Measurements from ENCODE around the gene XRRA1. TPM values are rescaled to one million over a fixed set of nuclear protein-coding genes. Genes with fewer than 3 reads are reported as not detected.
A peak's percentile ranks its signal among the peaks of the same experiment; 100 is the strongest.

Gene XRRA1
- total RNA-seq, 1 experiment from 2014 or later = 56.3 TPM

- no peak overlapping the region for H2AFZ ChIP-seq (ENCODE audit: low read length)
- H3K36me3 ChIP-seq (ENCODE audit: insufficient read depth, low read length) = peaks cover 49% of the 10 kb centered on the region
- no peaks in the 10 kb centered on the region for H3K4me1 ChIP-seq (ENCODE audit: low read length)
- H3K4me3 ChIP-seq (ENCODE audit: low read length) = no peak overlapping the region
- no peak overlapping the region for H3K9ac ChIP-seq (ENCODE audit: low read length)
- peaks cover 6% of the 10 kb centered on the region; the same call in 1 of the 2 replicates for H3K9me3 ChIP-seq (ENCODE audit: low read length)
- DNase-seq = no peak
- H3K9me2 ChIP-seq (replicated peaks; ENCODE audit: insufficient read depth, low read length) = no peaks in the 10 kb centered on the region
- H3K4me2 ChIP-seq (ENCODE audit: low read depth, low read length, poor library complexity, severe bottlenecking) = no peak overlapping the region
- H4K20me1 ChIP-seq (ENCODE audit: insufficient read depth, low read depth, low read length) = no peaks in the 10 kb centered on the region
- H3K27me3 ChIP-seq (ENCODE audit: low read length) = no peaks in the 10 kb centered on the region
- no peak overlapping the region for H3K27ac ChIP-seq (ENCODE audit: low read length)
- peaks cover 56% of the 10 kb centered on the region for H3K79me2 ChIP-seq (ENCODE audit: low read length)
These were observed 130.5 kb downstream of the XRRA1 start for GRCh38 chr11:74818283-74818946.

- no peak overlapping the region for H3K4me2 ChIP-seq (ENCODE audit: low read depth, low read length, poor library complexity, severe bottlenecking)
- H3K27me3 ChIP-seq (ENCODE audit: low read length) = no peaks in the 10 kb centered on the region
- DNase-seq = no peak
- no peaks in the 10 kb centered on the region for H3K4me1 ChIP-seq (ENCODE audit: low read length)
- no peak overlapping the region for H3K9ac ChIP-seq (ENCODE audit: low read length)
- H3K4me3 ChIP-seq (ENCODE audit: low read length) = no peak overlapping the region
- H3K27ac ChIP-seq (ENCODE audit: low read length) = no peak overlapping the region
- H4K20me1 ChIP-seq (ENCODE audit: insufficient read depth, low read depth, low read length) = no peaks in the 10 kb centered on the region
- H3K36me3 ChIP-seq (ENCODE audit: insufficient read depth, low read length) = peaks cover 35% of the 10 kb centered on the region
- no peaks in the 10 kb centered on the region for H3K9me2 ChIP-seq (replicated peaks; ENCODE audit: insufficient read depth, low read length)
- H3K79me2 ChIP-seq (ENCODE audit: low read length) = peaks cover 64% of the 10 kb centered on the region
- no peak overlapping the region for H2AFZ ChIP-seq (ENCODE audit: low read length)
- H3K9me3 ChIP-seq (ENCODE audit: low read length) = no peaks in the 10 kb centered on the region
These were observed 132.2 kb downstream of the XRRA1 start for GRCh38 chr11:74816664-74817063.

GRCh38 chr11:74815966-74816365 lies 132.9 kb downstream of the XRRA1 start:
- no peak overlapping the region for H3K4me2 ChIP-seq (ENCODE audit: low read depth, low read length, poor library complexity, severe bottlenecking)
- no peaks in the 10 kb centered on the region for H3K9me3 ChIP-seq (ENCODE audit: low read length)
- H3K36me3 ChIP-seq (ENCODE audit: insufficient read depth, low read length) = peaks cover 34% of the 10 kb centered on the region
- H3K27me3 ChIP-seq (ENCODE audit: low read length) = no peaks in the 10 kb centered on the region
- no peak overlapping the region for H3K9ac ChIP-seq (ENCODE audit: low read length)
- H3K27ac ChIP-seq (ENCODE audit: low read length) = no peak overlapping the region
- H2AFZ ChIP-seq (ENCODE audit: low read length) = no peak overlapping the region
- H3K4me1 ChIP-seq (ENCODE audit: low read length) = no peaks in the 10 kb centered on the region
- no peak for DNase-seq
- H3K4me3 ChIP-seq (ENCODE audit: low read length) = no peak overlapping the region
- no peaks in the 10 kb centered on the region for H4K20me1 ChIP-seq (ENCODE audit: insufficient read depth, low read depth, low read length)
- H3K9me2 ChIP-seq (replicated peaks; ENCODE audit: insufficient read depth, low read length) = no peaks in the 10 kb centered on the region
- H3K79me2 ChIP-seq (ENCODE audit: low read length) = peaks cover 67% of the 10 kb centered on the region

- DNase-seq = no peak
- Histone ChIP-seq H3K27ac (ENCODE audit: low read length) (no peak overlapping the region), H3K9ac (ENCODE audit: low read length) (no peak overlapping the region), H3K4me3 (ENCODE audit: low read length) (no peak overlapping the region), H3K36me3 (ENCODE audit: insufficient read depth, low read length) (peaks cover 9% of the 10 kb centered on the region; the same call in 1 of the 2 replicates), H3K27me3 (ENCODE audit: low read length) (no peaks in the 10 kb centered on the region), H3K79me2 (ENCODE audit: low read length) (peaks cover 91% of the 10 kb centered on the region), H2AFZ (ENCODE audit: low read length) (no peak overlapping the region), H3K4me2 (ENCODE audit: low read depth, low read length, poor library complexity, severe bottlenecking) (no peak overlapping the region), H3K9me3 (ENCODE audit: low read length) (no peaks in the 10 kb centered on the region), H4K20me1 (ENCODE audit: insufficient read depth, low read depth, low read length) (no peaks in the 10 kb centered on the region), H3K9me2 (replicated peaks; ENCODE audit: insufficient read depth, low read length) (no peaks in the 10 kb centered on the region), H3K4me1 (ENCODE audit: low read length) (peaks cover 3% of the 10 kb centered on the region; the same call in 1 of the 2 replicates)
These were observed 139.1 kb downstream of the XRRA1 start for GRCh38 chr11:74809801-74810200.

- Histone ChIP-seq H4K20me1 (ENCODE audit: insufficient read depth, low read depth, low read length) (no peaks in the 10 kb centered on the region), H3K9me3 (ENCODE audit: low read length) (no peaks in the 10 kb centered on the region), H3K27ac (ENCODE audit: low read length) (peak overlapping the region; percentile 19), H3K27me3 (ENCODE audit: low read length) (no peaks in the 10 kb centered on the region), H3K36me3 (ENCODE audit: insufficient read depth, low read length) (peaks cover 4% of the 10 kb centered on the region; the same call in 1 of the 2 replicates), H2AFZ (ENCODE audit: low read length) (no peak overlapping the region), H3K9me2 (replicated peaks; ENCODE audit: insufficient read depth, low read length) (no peaks in the 10 kb centered on the region), H3K9ac (ENCODE audit: low read length) (no peak overlapping the region), H3K4me2 (ENCODE audit: low read depth, low read length, poor library complexity, severe bottlenecking) (no peak overlapping the region), H3K4me1 (ENCODE audit: low read length) (peaks cover 3% of the 10 kb centered on the region; the same call in 1 of the 2 replicates), H3K4me3 (ENCODE audit: low read length) (no peak overlapping the region), H3K79me2 (ENCODE audit: low read length) (peaks cover 97% of the 10 kb centered on the region)
- DNase-seq = no peak
These were observed 142.6 kb downstream of the XRRA1 start for GRCh38 chr11:74806267-74806666.

GRCh38 chr11:74791333-74792100 lies 157.4 kb downstream of the XRRA1 start:
- Histone ChIP-seq H3K9ac (ENCODE audit: low read length) (no peak overlapping the region), H3K4me3 (ENCODE audit: low read length) (no peak overlapping the region), H2AFZ (ENCODE audit: low read length) (no peak overlapping the region), H3K4me2 (ENCODE audit: low read depth, low read length, poor library complexity, severe bottlenecking) (no peak overlapping the region), H3K9me3 (ENCODE audit: low read length) (no peaks in the 10 kb centered on the region), H3K79me2 (ENCODE audit: low read length) (peaks cover 85% of the 10 kb centered on the region), H3K9me2 (replicated peaks; ENCODE audit: insufficient read depth, low read length) (no peaks in the 10 kb centered on the region), H3K27ac (ENCODE audit: low read length) (no peak overlapping the region), H4K20me1 (ENCODE audit: insufficient read depth, low read depth, low read length) (no peaks in the 10 kb centered on the region), H3K27me3 (ENCODE audit: low read length) (no peaks in the 10 kb centered on the region), H3K36me3 (ENCODE audit: insufficient read depth, low read length) (peaks cover 55% of the 10 kb centered on the region), H3K4me1 (ENCODE audit: low read length) (peaks cover 6% of the 10 kb centered on the region)
- no peak for DNase-seq

Small RNAs within 50 kb of the gene (small RNA-seq; reads per million reads assigned to genes)
- gene RN7SL239P = 0.32 reads per million
- gene RNU6-216P = not detected

Other genes with a start within 250 kb of the XRRA1 start
- not detected in 2 replicates for gene CHRDL2, start 217.7 kb downstream of the XRRA1 start, total RNA-seq (2014; rRNA removed; shearing (Covaris generic); ENCODE audit: low replicate concordance)
- 18.8 and 47.0 TPM in 2 replicates for gene RNF169, start 200.2 kb downstream of the XRRA1 start, total RNA-seq (2014; rRNA removed; shearing (Covaris generic); ENCODE audit: low replicate concordance)
- gene SPCS2, start 175 bp upstream of the XRRA1 start, total RNA-seq (2014; rRNA removed; shearing (Covaris generic); ENCODE audit: low replicate concordance) = 33.2 and 91.5 TPM in 2 replicates
- gene NEU3, start 39.8 kb upstream of the XRRA1 start, total RNA-seq (2014; rRNA removed; shearing (Covaris generic); ENCODE audit: low replicate concordance) = 103 and 133 TPM in 2 replicates
- 0.04 TPM in 1 of 2 replicates, not detected in the other for gene OR2AT4, start 147.8 kb upstream of the XRRA1 start, total RNA-seq (2014; rRNA removed; shearing (Covaris generic); ENCODE audit: low replicate concordance)
- gene SLCO2B1, start 202.0 kb upstream of the XRRA1 start, total RNA-seq (2014; rRNA removed; shearing (Covaris generic); ENCODE audit: low replicate concordance) = not detected in 2 replicates

Measured in Karpas-422 (cell line).